GM19043 (cell line): Measurements from ENCODE around the gene WNK2.

ENCODE experiments used
- ATAC-seq: cut with Tn5 transposase; IDR thresholded peaks from one replicate; pipeline ENCODE4 v1.9.1; 2021; ENCODE audit warnings: low read depth; ENCODE audit not compliant: unreplicated experiment

WNK2 gene

GRCh38 chr9:93183131-93183662 lies 742 bp upstream of the WNK2 start:
- no peak for ATAC-seq

- no peak for ATAC-seq
Observed at GRCh38 chr9:93184432-93185265, 710 bp downstream of the WNK2 start.

GRCh38 chr9:93185266-93186214 lies 1.6 kb downstream of the WNK2 start:
- no peak for ATAC-seq

- ATAC-seq = no peak
Observed at GRCh38 chr9:93186215-93186945, 2.4 kb downstream of the WNK2 start.

GRCh38 chr9:93187047-93187446 lies 3.1 kb downstream of the WNK2 start:
- no peak for ATAC-seq

- no peak for ATAC-seq
Observed at GRCh38 chr9:93187574-93187973, 3.6 kb downstream of the WNK2 start.

GRCh38 chr9:93188426-93189368 lies 4.8 kb downstream of the WNK2 start:
- no peak for ATAC-seq

- ATAC-seq = no peak
Observed at GRCh38 chr9:93189369-93190132, 5.6 kb downstream of the WNK2 start.

GRCh38 chr9:93190133-93190525 lies 6.2 kb downstream of the WNK2 start:
- no peak for ATAC-seq

- no peak for ATAC-seq
Observed at GRCh38 chr9:93190656-93191353, 6.9 kb downstream of the WNK2 start.

- no peak for ATAC-seq
Observed at GRCh38 chr9:93191354-93191660, 7.4 kb downstream of the WNK2 start.

- ATAC-seq = no peak
Observed at GRCh38 chr9:93192721-93193387, 8.9 kb downstream of the WNK2 start.

GRCh38 chr9:93193388-93194220 lies 9.7 kb downstream of the WNK2 start:
- ATAC-seq = no peak

- no peak for ATAC-seq
Observed at GRCh38 chr9:93194221-93194625, 10.3 kb downstream of the WNK2 start.

- no peak for ATAC-seq
Observed at GRCh38 chr9:93194641-93195040, 10.7 kb downstream of the WNK2 start.

- ATAC-seq = no peak
Observed at GRCh38 chr9:93196096-93197055, 12.4 kb downstream of the WNK2 start.
